T-cell (primary cell): ENCODE measurements around the gene CTDSPL. TPM values are rescaled to one million over a fixed set of nuclear protein-coding genes. Genes with fewer than 3 reads are reported as not detected.

Experiments
- ATAC-seq, 4 experiments: fragments of 200-7000 bp in 3 of 4; fragments of 150-1000 bp in 1 of 4; cut with Tn5 transposase; replicated peaks in 1 of 4; 1 replicate in 3 of 4; 2 replicates in 1 of 4; pipeline ENCODE4 v1.10.0; 2021; ENCODE audit warnings: moderate library complexity in 3 of 4, mild to moderate bottlenecking in 2 of 4, moderate number of reproducible peaks in 1 of 4
- CTCF ChIA-PET, 2 donors: fragments of 300-600 bp; sonication (Branson Sonifier 250); formaldehyde crosslinking; loops; one replicate each; lab custom pipeline; 2022; ENCODE audit warnings: antibody characterized with exemption in 2 of 2; lab: Charles Lee
- POLR2A ChIA-PET, 2 donors: fragments of 300-600 bp; sonication (Branson Sonifier 250); formaldehyde crosslinking; loops; one replicate each; lab custom pipeline; 2022; ENCODE audit warnings: antibody characterized with exemption in 2 of 2; lab: Charles Lee
- DNase-seq, 35 experiments: peaks; one replicate each; pipeline versions ENCODE4 v3.0.0 to v3.0.0-alpha.2; 2013 to 2023
- H3K27ac ChIP-seq: one replicate; pipeline ENCODE4 v1.5.1; 2013; ENCODE audit warnings: low read length
- H3K27me3 ChIP-seq, 2 experiments: replicated peaks in 1 of 2; 1 replicate in 1 of 2; 2 replicates in 1 of 2; pipeline versions ENCODE4 v1.6.1 to v1.7.0; 2013; ENCODE audit warnings: low read length in 1 of 2, mixed read lengths in 1 of 2; ENCODE audit not compliant: control insufficient read depth in 2 of 2, insufficient read depth in 2 of 2; ENCODE audit errors: extremely low read depth in 1 of 2
- H3K36me3 ChIP-seq, 2 donors: 1 replicate in 1 of 2; 2 replicates in 1 of 2; pipeline versions ENCODE4 v1.6.1 to v1.7.0; 2013; ENCODE audit warnings: low read length in 1 of 2; ENCODE audit not compliant: control insufficient read depth in 2 of 2, insufficient read depth in 1 of 2; ENCODE audit errors: extremely low read depth in 1 of 2
- H3K4me1 ChIP-seq, 2 experiments: 1 replicate in 1 of 2; 2 replicates in 1 of 2; pipeline versions ENCODE4 v1.6.1 to v1.7.0; 2013; ENCODE audit warnings: low read length in 2 of 2, mixed read lengths in 1 of 2; ENCODE audit not compliant: insufficient read depth in 2 of 2, control insufficient read depth in 1 of 2; ENCODE audit errors: extremely low read depth in 1 of 2
- H3K4me3 ChIP-seq, 2 donors: 1 replicate in 1 of 2; 2 replicates in 1 of 2; pipeline versions ENCODE4 v1.5.1 to v1.7.0; 2013; ENCODE audit warnings: mild to moderate bottlenecking in 2 of 2, low read length in 1 of 2, moderate library complexity in 1 of 2; ENCODE audit not compliant: control insufficient read depth in 1 of 2; ENCODE audit errors: extremely low read depth in 1 of 2
- H3K9me3 ChIP-seq: 2 replicates; pipeline ENCODE4 v1.7.0; 2013
- H3K27ac Mint-ChIP-seq, 2 donors: one replicate each; pipeline ENCODE4 v1.8.0; 2020 to 2021; ENCODE audit warnings: mild to moderate bottlenecking in 2 of 2, mixed read lengths in 2 of 2
- H3K27me3 Mint-ChIP-seq, 2 donors: one replicate each; pipeline ENCODE4 v1.8.0; 2021 to 2022; ENCODE audit warnings: mixed read lengths in 2 of 2
- H3K36me3 Mint-ChIP-seq: one replicate; pipeline ENCODE4 v1.8.0; 2021; ENCODE audit warnings: mixed read lengths
- H3K4me1 Mint-ChIP-seq, 3 donors: one replicate each; pipeline ENCODE4 v1.8.0; 2020 to 2022; ENCODE audit warnings: mixed read lengths in 3 of 3, mild to moderate bottlenecking in 1 of 3
- H3K4me3 Mint-ChIP-seq, 3 donors: one replicate each; pipeline ENCODE4 v1.8.0; 2020 to 2022; ENCODE audit warnings: mild to moderate bottlenecking in 3 of 3, mixed read lengths in 3 of 3, moderate library complexity in 3 of 3
- H3K9me3 Mint-ChIP-seq, 3 donors: one replicate each; pipeline ENCODE4 v1.8.0; 2020 to 2022; ENCODE audit warnings: mixed read lengths in 3 of 3
- WGBS: methylation state at CpG from one replicate; pipeline ENCODE4 v1.1.5; 2013; ENCODE audit warnings: missing lambda C conversion rate; ENCODE audit not compliant: insufficient coverage; 5-methylcytosine and 5-hydroxymethylcytosine counted together
- total RNA-seq, 35 experiments: library from RNA in 6 of 35; stranded (reverse) in 6 of 35; fragments of 120-200 nt in 1 of 35; gene quantifications; one replicate each; pipeline versions ENCODE4 v1.2.1 to v1.2.4 and lab custom pipeline; 2013 to 2026

CTDSPL gene
- total RNA-seq, 5 donors from 2014 or later (not counting 1 experiment from before 2014, with no cell fraction given), result 0.54 to 2.5 (median 2.0) TPM

DNA sequence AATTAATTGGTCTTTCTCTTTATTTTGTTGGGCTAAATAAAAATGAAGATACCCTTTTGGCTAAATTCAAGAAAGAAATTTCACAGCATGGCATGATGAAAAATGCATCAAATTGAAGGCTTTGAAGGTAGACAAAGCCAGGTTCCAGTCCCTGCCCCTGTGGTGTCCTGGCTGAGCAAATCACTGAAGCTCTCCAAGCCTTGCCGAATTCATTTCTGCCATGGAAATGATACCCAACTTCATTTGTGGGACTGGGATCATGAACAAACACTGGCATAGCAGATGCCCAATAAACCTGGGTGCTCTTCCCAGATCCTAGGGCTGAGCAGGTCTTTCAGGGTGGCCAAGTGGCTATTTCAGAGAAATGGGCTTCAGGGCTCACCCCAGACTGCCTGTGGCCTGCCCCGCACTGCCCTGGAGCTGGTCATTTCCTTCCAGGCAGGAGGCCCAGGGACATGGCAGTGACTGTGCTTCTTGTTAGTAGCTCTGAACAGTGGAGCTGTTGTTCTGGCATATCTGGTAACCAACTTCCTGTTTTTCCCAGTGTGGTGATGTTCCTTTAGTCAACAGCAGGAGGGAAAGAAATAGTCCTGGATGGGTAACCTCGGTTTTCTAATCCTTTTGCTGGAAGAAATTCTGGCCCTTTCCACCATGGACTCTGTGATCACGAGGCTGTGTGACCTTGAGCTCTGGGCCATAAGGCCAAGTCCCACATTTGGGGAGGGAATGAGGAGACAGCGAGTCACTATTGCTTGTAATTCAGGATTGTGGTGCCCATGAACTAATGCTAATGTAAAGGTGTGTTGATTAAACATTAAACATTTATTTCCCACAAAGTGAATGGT lies 47.6 kb downstream of the CTDSPL start:
- no peaks in the 10 kb centered on the region for H3K36me3 Mint-ChIP-seq
- Histone ChIP-seq H3K27me3 (peaks cover 0 to 10% of the 10 kb centered on the region in 2 experiments), H3K9me3 (no peaks in the 10 kb centered on the region), H3K27ac (no peak overlapping the region), H3K4me3 (no peak overlapping the region), H3K4me1 (peaks cover 20 to 22% of the 10 kb centered on the region in 2 experiments), H3K36me3 (no peaks in the 10 kb centered on the region)
- ChIA-PET CTCF (no interaction called here), POLR2A (no interaction called here)
- peaks cover 22 to 29% (median 28%) of the 10 kb centered on the region in 3 donors for H3K4me1 Mint-ChIP-seq
- H3K9me3 Mint-ChIP-seq, result no peaks in the 10 kb centered on the region
- H3K27ac Mint-ChIP-seq, result no peak overlapping the region
- WGBS, result 82% methylated on average over 3 of the region's 5 CpGs
- no peaks in the 10 kb centered on the region for H3K27me3 Mint-ChIP-seq
- ATAC-seq (no peak), DNase-seq (no peak)
- H3K4me3 Mint-ChIP-seq, result no peak overlapping the region

DNA sequence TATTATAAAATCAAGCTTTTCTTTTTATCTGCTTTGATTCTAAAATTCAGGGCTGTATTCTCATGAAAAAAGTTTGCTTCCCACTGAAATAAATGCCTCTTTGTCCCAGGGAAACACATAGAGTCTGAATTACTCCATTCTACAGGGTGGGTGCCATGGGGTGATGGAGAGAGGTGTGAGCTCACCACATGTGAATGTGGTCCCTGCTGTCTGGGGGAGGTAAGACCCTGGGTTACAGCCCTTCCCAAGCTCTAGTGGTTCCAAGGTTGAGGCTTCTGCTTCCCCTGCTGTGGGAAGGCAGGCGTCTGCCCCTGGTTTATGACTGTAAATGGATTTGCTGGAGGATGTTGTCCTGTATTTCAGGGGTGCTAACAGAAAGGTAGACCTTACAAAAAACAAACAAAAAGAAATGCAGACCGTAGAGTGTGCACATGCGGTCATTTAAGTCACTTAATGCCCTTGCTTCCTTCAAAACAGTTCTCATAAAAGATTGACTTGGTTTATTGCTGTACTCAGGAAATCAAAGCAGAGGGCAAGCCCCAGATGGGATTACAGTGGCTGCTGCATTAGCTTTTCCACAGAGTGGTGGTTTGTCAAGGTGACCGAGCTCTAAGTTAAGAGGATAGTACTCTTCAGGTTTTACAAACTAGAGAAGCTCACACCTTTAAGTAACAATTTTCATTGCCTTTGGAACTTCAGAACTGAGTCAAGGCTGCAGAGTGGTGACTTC lies 49.2 kb downstream of the CTDSPL start:
- no peak overlapping the region for H3K27ac ChIP-seq
- no peaks in the 10 kb centered on the region for H3K36me3 ChIP-seq
- H3K9me3 ChIP-seq, result no peaks in the 10 kb centered on the region
- H3K4me1 ChIP-seq, result peaks cover 19 to 21% of the 10 kb centered on the region in 2 experiments
- CTCF ChIA-PET, result interaction anchor here in 1 of 2 donors (1.0 kb wide), 1 partner anchor 22 kb away, joined by 4 read pairs; no protein-coding TSS in a partner anchor
- no peak overlapping the region for H3K4me3 ChIP-seq
- Mint-ChIP-seq H3K4me3 (no peak overlapping the region), H3K27me3 (no peaks in the 10 kb centered on the region), H3K4me1 (peaks cover 22 to 28% (median 27%) of the 10 kb centered on the region in 3 donors), H3K27ac (no peak overlapping the region), H3K9me3 (peaks cover 0 to 6% (median 6%) of the 10 kb centered on the region in 3 donors), H3K36me3 (no peaks in the 10 kb centered on the region)
- DNase-seq, result no peak
- 71% methylated on average over 1 of the region's 4 CpGs for WGBS
- peaks cover 0 to 8% of the 10 kb centered on the region in 2 experiments for H3K27me3 ChIP-seq
- no peak for ATAC-seq
- POLR2A ChIA-PET, result no interaction called here

DNA sequence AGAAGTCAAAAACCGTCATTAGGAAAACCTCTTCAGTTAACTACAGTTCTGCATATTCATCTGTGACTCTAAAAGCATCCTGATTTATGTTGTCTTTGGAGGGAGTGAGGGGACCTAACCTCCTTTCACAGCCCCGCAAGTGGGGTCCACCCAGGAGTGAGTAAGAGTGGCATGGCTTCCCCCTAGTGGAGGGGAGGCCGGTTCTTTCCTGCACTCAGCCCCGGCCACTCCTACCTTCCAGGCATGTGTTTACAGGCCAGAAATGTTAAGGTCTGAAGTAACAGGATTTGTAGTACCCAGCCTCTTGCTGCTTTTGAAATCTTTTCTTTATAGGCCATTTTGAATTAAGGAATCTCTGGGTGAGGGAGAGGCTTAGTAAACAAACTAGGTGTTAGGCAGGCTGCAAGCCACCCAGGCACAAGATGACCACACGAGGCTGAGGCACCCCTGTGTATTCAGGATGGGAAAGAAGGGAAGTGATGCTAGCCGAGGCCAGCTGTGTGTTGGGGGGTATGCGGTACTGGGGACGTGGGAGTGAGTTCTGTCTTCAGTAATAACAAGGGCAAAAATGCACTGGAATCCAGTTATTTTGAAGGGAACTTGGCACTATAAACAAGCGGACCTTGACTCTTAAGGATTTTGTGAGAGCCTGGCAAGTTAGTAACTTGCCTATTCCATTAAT lies 50.5 kb downstream of the CTDSPL start:
- DNase-seq, result no peak
- no peak overlapping the region for H3K27ac Mint-ChIP-seq
- Histone ChIP-seq H3K9me3 (no peaks in the 10 kb centered on the region), H3K27ac (no peak overlapping the region), H3K36me3 (no peaks in the 10 kb centered on the region), H3K4me1 (peaks cover 6 to 7% of the 10 kb centered on the region in 2 experiments), H3K27me3 (no peaks in the 10 kb centered on the region), H3K4me3 (no peak overlapping the region)
- no peak overlapping the region for H3K4me3 Mint-ChIP-seq
- 84% methylated on average over 4 of the region's 9 CpGs for WGBS
- peaks cover 0 to 2% of the 10 kb centered on the region in 2 donors for H3K27me3 Mint-ChIP-seq
- H3K4me1 Mint-ChIP-seq, result peaks cover 11 to 15% (median 13%) of the 10 kb centered on the region in 3 donors
- H3K9me3 Mint-ChIP-seq, result peaks cover 0 to 6% (median 6%) of the 10 kb centered on the region in 3 donors
- H3K36me3 Mint-ChIP-seq, result no peaks in the 10 kb centered on the region
- CTCF ChIA-PET, result interaction anchor here in 1 of 2 donors (0.6 kb wide), 1 partner anchor 423 kb away, joined by 4 read pairs; no protein-coding TSS in a partner anchor
- POLR2A ChIA-PET, result no interaction called here
- ATAC-seq, result no peak

DNA sequence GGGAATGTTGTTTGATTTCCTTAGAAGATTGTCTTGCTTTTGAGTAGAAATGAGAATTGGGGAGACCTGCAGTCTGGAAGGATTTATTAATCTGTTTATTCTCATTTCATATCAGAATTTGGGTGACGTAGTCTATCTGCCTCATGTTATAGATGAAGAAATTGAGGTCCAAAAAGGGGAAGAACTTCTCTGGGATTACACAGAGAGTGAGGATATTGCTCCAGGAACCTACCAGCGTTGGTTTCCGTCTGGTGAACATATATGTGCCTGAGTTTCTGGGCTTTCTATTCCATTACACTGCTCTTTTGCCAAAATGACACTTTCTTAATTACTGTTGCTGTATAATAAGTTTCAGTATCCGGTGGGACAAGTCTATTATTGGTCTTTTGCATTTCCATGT lies 51.8 kb downstream of the CTDSPL start:
- Histone ChIP-seq H3K9me3 (no peaks in the 10 kb centered on the region), H3K4me1 (no peaks in the 10 kb centered on the region), H3K36me3 (no peaks in the 10 kb centered on the region), H3K27ac (no peak overlapping the region), H3K27me3 (no peaks in the 10 kb centered on the region), H3K4me3 (no peak overlapping the region)
- WGBS, result no CpG with 5 or more reads among the region's 4 CpGs
- ChIA-PET CTCF (no interaction called here), POLR2A (no interaction called here)
- Mint-ChIP-seq H3K9me3 (peaks cover 0 to 6% (median 6%) of the 10 kb centered on the region in 3 donors), H3K27ac (no peak overlapping the region), H3K4me1 (peaks cover 0 to 4% (median 2%) of the 10 kb centered on the region in 3 donors), H3K27me3 (peaks cover 0 to 2% of the 10 kb centered on the region in 2 donors), H3K36me3 (no peaks in the 10 kb centered on the region), H3K4me3 (no peak overlapping the region)
- DNase-seq (no peak), ATAC-seq (no peak)

DNA sequence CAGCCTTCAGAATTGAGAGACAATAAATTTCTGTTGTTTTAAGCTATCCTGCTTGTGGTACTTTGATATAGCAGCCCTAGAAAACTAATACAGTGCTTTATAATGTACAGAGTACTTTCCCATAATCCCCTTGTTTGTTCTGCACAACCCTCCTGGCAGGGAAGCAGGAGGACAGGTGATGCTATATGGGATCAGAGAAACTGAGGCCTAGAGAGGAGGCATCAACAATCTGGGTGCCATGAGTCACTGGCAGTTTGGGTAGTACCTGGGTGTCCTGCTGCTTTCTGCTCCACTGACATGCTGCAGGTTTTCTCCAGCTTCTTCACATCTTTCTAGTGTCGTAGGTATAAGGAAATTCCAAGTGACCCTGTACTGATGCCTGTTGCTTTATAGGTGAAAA lies 55.0 kb downstream of the CTDSPL start:
- H3K4me3 ChIP-seq, result no peak overlapping the region
- no peaks in the 10 kb centered on the region for H3K9me3 ChIP-seq
- no peaks in the 10 kb centered on the region for H3K36me3 Mint-ChIP-seq
- ChIA-PET POLR2A (no interaction called here), CTCF (no interaction called here)
- H3K27me3 ChIP-seq, result no peaks in the 10 kb centered on the region
- H3K27ac ChIP-seq, result no peak overlapping the region
- H3K27ac Mint-ChIP-seq, result no peak overlapping the region
- DNase-seq (no peak), ATAC-seq (no peak)
- 60% methylated on average over 1 of the region's 1 CpG for WGBS
- no peaks in the 10 kb centered on the region for H3K36me3 ChIP-seq
- no peaks in the 10 kb centered on the region for H3K4me1 ChIP-seq
- H3K4me1 Mint-ChIP-seq, result no peaks in the 10 kb centered on the region
- H3K9me3 Mint-ChIP-seq, result peaks cover 0 to 6% (median 6%) of the 10 kb centered on the region in 3 donors
- H3K27me3 Mint-ChIP-seq, result peaks cover 0 to 2% of the 10 kb centered on the region in 2 donors
- H3K4me3 Mint-ChIP-seq, result no peak overlapping the region

DNA sequence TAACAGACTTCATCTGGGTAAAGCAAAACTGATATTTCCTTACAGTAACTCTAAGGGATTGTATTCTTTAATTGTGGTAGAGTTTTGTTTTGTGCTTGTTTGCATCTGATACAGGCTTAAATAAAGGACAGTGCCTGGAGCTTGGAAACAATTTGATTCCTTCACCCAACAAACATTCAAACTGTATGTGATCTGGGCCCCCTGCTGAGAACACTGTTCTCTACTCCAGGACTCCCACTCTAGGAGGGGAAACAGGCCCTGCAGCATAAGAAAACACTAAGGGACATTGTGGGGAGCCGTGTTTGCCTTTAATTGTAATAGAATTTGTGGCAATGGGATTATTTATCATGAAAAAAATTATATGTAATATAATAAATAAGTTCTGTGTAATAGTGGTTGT lies 56.9 kb downstream of the CTDSPL start:
- DNase-seq, result no peak
- ChIA-PET CTCF (no interaction called here), POLR2A (no interaction called here)
- no peak overlapping the region for H3K27ac Mint-ChIP-seq
- H3K4me1 ChIP-seq, result peaks cover 0 to 2% of the 10 kb centered on the region in 2 experiments
- peaks cover 0 to 6% (median 6%) of the 10 kb centered on the region in 3 donors for H3K9me3 Mint-ChIP-seq
- no peak overlapping the region for H3K4me3 Mint-ChIP-seq
- peaks cover 0 to 2% (median 0%) of the 10 kb centered on the region in 3 donors for H3K4me1 Mint-ChIP-seq
- no peak overlapping the region for H3K4me3 ChIP-seq
- no peaks in the 10 kb centered on the region for H3K36me3 ChIP-seq
- H3K9me3 ChIP-seq, result no peaks in the 10 kb centered on the region
- no peak for ATAC-seq
- no peaks in the 10 kb centered on the region for H3K36me3 Mint-ChIP-seq
- WGBS, result no CpG with 5 or more reads among the region's 1 CpG
- H3K27ac ChIP-seq, result no peak overlapping the region
- H3K27me3 ChIP-seq, result no peaks in the 10 kb centered on the region
- peaks cover 0 to 2% of the 10 kb centered on the region in 2 donors for H3K27me3 Mint-ChIP-seq
